Ovary (tissue), 1 donor: Measurements from ENCODE around the gene ADCY1.

ENCODE experiments used
- EP300 ChIP-seq: sonication (generic); formaldehyde crosslinking; IDR thresholded peaks from one replicate; pipeline ENCODE4 v1.6.1; 2017; ENCODE audit warnings: antibody characterized with exemption
- POLR2A ChIP-seq: fragments of 450-650 bp; IDR thresholded peaks from one replicate; pipeline ENCODE4 v1.6.1; 2017; ENCODE audit warnings: antibody characterized with exemption, mild to moderate bottlenecking, moderate library complexity

GRCh38 chr7:45585628-45586027 is 11.5 kb downstream of the ADCY1 start:
- TF ChIP-seq EP300 (no peak), POLR2A (no peak)
